ENCODE data around the gene DMAC2L. TPM values are rescaled to one million over a fixed set of nuclear protein-coding genes. Genes with fewer than 3 reads are reported as not detected.
A peak's percentile ranks its signal among the peaks of the same experiment; 100 is the strongest.

DMAC2L gene
- total RNA-seq, 4 donors from 2014 or later = 21.1 to 28.3 (median 22.1) TPM

- Histone ChIP-seq H3K27me3 (no peaks in the 10 kb centered on the region), H3K36me3 (peaks cover 0 to 10% of the 10 kb centered on the region in 2 donors), H3K4me3 (no peak overlapping the region), H3K27ac (peak overlapping the region in 3 of 4 donors; percentile 62 to 77 (median 65)), H3K4me1 (peaks cover 0 to 31% (median 10%) of the 10 kb centered on the region in 3 donors), H3K9me3 (no peaks in the 10 kb centered on the region)
- 26% methylated on average over 4 of the region's 7 CpGs; no CpG with 5 or more reads in 1 of the 2 donors for WGBS, 2 donors (ENCODE audit: low coverage in 1 of 2)
- no peak for ATAC-seq
- TF ChIP-seq POLR2AphosphoS5 (IDR thresholded peaks at IDR 0.05) = no peak
- no peak for TF ChIP-seq POLR2A (IDR thresholded peaks at IDR 0.05)
- TF ChIP-seq CTCF (IDR thresholded peaks at IDR 0.05) = no peak
- no peak for TF ChIP-seq EP300 (IDR thresholded peaks at IDR 0.05)
These were observed 24.1 kb downstream of the DMAC2L start for GRCh38 chr14:50335989-50336824.

GRCh38 chr14:50338587-50338986 is 26.5 kb downstream of the DMAC2L start:
- Histone ChIP-seq H3K36me3 (no peaks in the 10 kb centered on the region), H3K4me1 (peaks cover 0 to 46% (median 14%) of the 10 kb centered on the region in 3 donors), H3K27ac (no peak overlapping the region), H3K27me3 (no peaks in the 10 kb centered on the region), H3K9me3 (no peaks in the 10 kb centered on the region), H3K4me3 (no peak overlapping the region)
- 100% methylated on average over 2 of the region's 2 CpGs; no CpG with 5 or more reads in 1 of the 2 donors for WGBS, 2 donors (ENCODE audit: low coverage in 1 of 2)
- no peak for TF ChIP-seq EP300 (IDR thresholded peaks at IDR 0.05)
- TF ChIP-seq POLR2AphosphoS5 (IDR thresholded peaks at IDR 0.05) = no peak
- TF ChIP-seq CTCF (IDR thresholded peaks at IDR 0.05) = no peak
- no peak for TF ChIP-seq POLR2A (IDR thresholded peaks at IDR 0.05)
- ATAC-seq = no peak

GRCh38 chr14:50339178-50339804 is 27.2 kb downstream of the DMAC2L start:
- no peak for ATAC-seq
- Histone ChIP-seq H3K36me3 (no peaks in the 10 kb centered on the region), H3K27ac (no peak overlapping the region), H3K9me3 (no peaks in the 10 kb centered on the region), H3K4me1 (peaks cover 0 to 52% (median 15%) of the 10 kb centered on the region in 3 donors), H3K27me3 (no peaks in the 10 kb centered on the region), H3K4me3 (no peak overlapping the region)
- no peak for TF ChIP-seq CTCF (IDR thresholded peaks at IDR 0.05)
- TF ChIP-seq POLR2A (IDR thresholded peaks at IDR 0.05) = no peak
- TF ChIP-seq EP300 (IDR thresholded peaks at IDR 0.05) = no peak
- no peak for TF ChIP-seq POLR2AphosphoS5 (IDR thresholded peaks at IDR 0.05)
- WGBS, 2 donors (ENCODE audit: low coverage in 1 of 2) = 50 to 73% methylated on average over 2 to 3 of the region's 3 CpGs

- Histone ChIP-seq H3K4me1 (peaks cover 0 to 53% (median 20%) of the 10 kb centered on the region in 3 donors), H3K27ac (no peak overlapping the region), H3K27me3 (no peaks in the 10 kb centered on the region), H3K4me3 (no peak overlapping the region), H3K36me3 (no peaks in the 10 kb centered on the region), H3K9me3 (no peaks in the 10 kb centered on the region)
- no peak for ATAC-seq
- TF ChIP-seq CTCF (IDR thresholded peaks at IDR 0.05) = no peak
- TF ChIP-seq POLR2A (IDR thresholded peaks at IDR 0.05) = no peak
- no peak for TF ChIP-seq POLR2AphosphoS5 (IDR thresholded peaks at IDR 0.05)
- TF ChIP-seq EP300 (IDR thresholded peaks at IDR 0.05) = no peak
- WGBS, 2 donors (ENCODE audit: low coverage in 1 of 2) = 89 to 93% methylated on average over 4 to 5 of the region's 5 CpGs
These were observed 27.9 kb downstream of the DMAC2L start for GRCh38 chr14:50340045-50340444.

All from gastroesophageal sphincter (tissue), 4 donors.